ENCODE measurements around the gene TAS2R31. TPM values are rescaled to one million over a fixed set of nuclear protein-coding genes. Genes with fewer than 3 reads are reported as not detected.
"Not testable (repeated sequence)": the region's sequence is repeated elsewhere in the genome, so short reads cannot be mapped to it uniquely, and the experiment has no call there.

TAS2R31 gene
- total RNA-seq, 1 donor from 2014 or later, result 2.2 TPM

GRCh38 chr12:11059041-11059440 lies 27.8 kb upstream of the TAS2R31 start:
- Histone ChIP-seq H3K4me2 (ENCODE audit: low read length) (no peak overlapping the region), H3K79me2 (ENCODE audit: insufficient read depth, low read length) (peaks cover 5% of the 10 kb centered on the region), H4K20me1 (ENCODE audit: insufficient read depth, low read length) (peaks cover 10% of the 10 kb centered on the region), H2AFZ (ENCODE audit: low read depth, low read length) (no peak overlapping the region), H3K36me3 (ENCODE audit: insufficient read depth, low read length) (no peaks in the 10 kb centered on the region), H3K4me1 (ENCODE audit: insufficient read depth, low read length) (no peaks in the 10 kb centered on the region), H3K27me3 (ENCODE audit: insufficient read depth, low read length) (no peaks in the 10 kb centered on the region), H3K27ac (ENCODE audit: low read depth, low read length) (no peak overlapping the region), H3K9ac (ENCODE audit: low read length) (no peak overlapping the region), H3K4me3 (ENCODE audit: insufficient read depth, low read depth, low read length) (no peak overlapping the region), H3K9me3 (ENCODE audit: insufficient read depth, low read depth, low read length) (no peaks in the 10 kb centered on the region)
- H3K36me3 Mint-ChIP-seq (ENCODE audit: low read depth, unreplicated experiment), result no peaks in the 10 kb centered on the region
- H3K4me3 Mint-ChIP-seq (ENCODE audit: unreplicated experiment), result no peak overlapping the region
- no peak for DNase-seq (ENCODE audit: low read depth)
- H3K27ac Mint-ChIP-seq (ENCODE audit: unreplicated experiment), result no peak overlapping the region
- no peak for FAIRE-seq
- H3K27me3 Mint-ChIP-seq (ENCODE audit: low read depth, unreplicated experiment), result no peaks in the 10 kb centered on the region
- no peak for TF ChIP-seq EZH2 (IDR thresholded peaks at IDR 0.05; ENCODE audit: insufficient read depth, low read length)
- TF ChIP-seq CTCF (IDR thresholded peaks at IDR 0.05; ENCODE audit: insufficient read depth, low read depth, low read length), result no peak
- no peaks in the 10 kb centered on the region for H3K9me3 Mint-ChIP-seq (ENCODE audit: unreplicated experiment)
- peaks cover 5% of the 10 kb centered on the region for H3K4me1 Mint-ChIP-seq (ENCODE audit: low read depth, unreplicated experiment)

GRCh38 chr12:11055306-11055705 lies 24.1 kb upstream of the TAS2R31 start:
- Mint-ChIP-seq H3K36me3 (ENCODE audit: low read depth, unreplicated experiment) (peaks cover 6% of the 10 kb centered on the region), H3K9me3 (ENCODE audit: unreplicated experiment) (peaks cover 5% of the 10 kb centered on the region), H3K27me3 (ENCODE audit: low read depth, unreplicated experiment) (no peaks in the 10 kb centered on the region), H3K4me3 (ENCODE audit: unreplicated experiment) (no peak overlapping the region), H3K4me1 (ENCODE audit: low read depth, unreplicated experiment) (peaks cover 5% of the 10 kb centered on the region), H3K27ac (ENCODE audit: unreplicated experiment) (no peak overlapping the region)
- TF ChIP-seq EZH2 (IDR thresholded peaks at IDR 0.05; ENCODE audit: insufficient read depth, low read length) (no peak), CTCF (IDR thresholded peaks at IDR 0.05; ENCODE audit: insufficient read depth, low read depth, low read length) (no peak)
- Histone ChIP-seq H3K4me1 (ENCODE audit: insufficient read depth, low read length) (no peaks in the 10 kb centered on the region), H3K4me2 (ENCODE audit: low read length) (no peak overlapping the region), H3K9me3 (ENCODE audit: insufficient read depth, low read depth, low read length) (no peaks in the 10 kb centered on the region), H3K4me3 (ENCODE audit: insufficient read depth, low read depth, low read length) (no peak overlapping the region), H3K27me3 (ENCODE audit: insufficient read depth, low read length) (no peaks in the 10 kb centered on the region), H2AFZ (ENCODE audit: low read depth, low read length) (no peak overlapping the region), H3K79me2 (ENCODE audit: insufficient read depth, low read length) (peaks cover 5% of the 10 kb centered on the region), H3K27ac (ENCODE audit: low read depth, low read length) (no peak overlapping the region), H3K9ac (ENCODE audit: low read length) (no peak overlapping the region), H3K36me3 (ENCODE audit: insufficient read depth, low read length) (no peaks in the 10 kb centered on the region), H4K20me1 (ENCODE audit: insufficient read depth, low read length) (peaks cover 10% of the 10 kb centered on the region)
- FAIRE-seq (no peak), DNase-seq (ENCODE audit: low read depth) (no peak)

- H4K20me1 ChIP-seq (ENCODE audit: insufficient read depth, low read length); H3K27ac Mint-ChIP-seq (ENCODE audit: unreplicated experiment); H3K27me3 ChIP-seq (ENCODE audit: insufficient read depth, low read length); H3K9me3 ChIP-seq (ENCODE audit: insufficient read depth, low read depth, low read length); DNase-seq (ENCODE audit: low read depth); H3K36me3 ChIP-seq (ENCODE audit: insufficient read depth, low read length); H3K4me3 ChIP-seq (ENCODE audit: insufficient read depth, low read depth, low read length); H3K27me3 Mint-ChIP-seq (ENCODE audit: low read depth, unreplicated experiment); H3K9me3 Mint-ChIP-seq (ENCODE audit: unreplicated experiment); H3K4me2 ChIP-seq (ENCODE audit: low read length); H3K4me1 Mint-ChIP-seq (ENCODE audit: low read depth, unreplicated experiment); H3K79me2 ChIP-seq (ENCODE audit: insufficient read depth, low read length); H3K9ac ChIP-seq (ENCODE audit: low read length); FAIRE-seq; H2AFZ ChIP-seq (ENCODE audit: low read depth, low read length); H3K4me3 Mint-ChIP-seq (ENCODE audit: unreplicated experiment); H3K4me1 ChIP-seq (ENCODE audit: insufficient read depth, low read length); H3K27ac ChIP-seq (ENCODE audit: low read depth, low read length): not testable (repeated sequence)
- H3K36me3 Mint-ChIP-seq (ENCODE audit: low read depth, unreplicated experiment), result peaks cover 13% of the 10 kb centered on the region
Observed at GRCh38 chr12:11049806-11050531, 18.8 kb upstream of the TAS2R31 start.

GRCh38 chr12:11041366-11041765 lies 10.2 kb upstream of the TAS2R31 start:
- not testable (repeated sequence) for H3K4me1 Mint-ChIP-seq (ENCODE audit: low read depth, unreplicated experiment); H3K4me3 Mint-ChIP-seq (ENCODE audit: unreplicated experiment); H3K9me3 Mint-ChIP-seq (ENCODE audit: unreplicated experiment); FAIRE-seq; H3K36me3 ChIP-seq (ENCODE audit: insufficient read depth, low read length); H3K9ac ChIP-seq (ENCODE audit: low read length); H3K27ac ChIP-seq (ENCODE audit: low read depth, low read length); H3K27me3 ChIP-seq (ENCODE audit: insufficient read depth, low read length); H3K9me3 ChIP-seq (ENCODE audit: insufficient read depth, low read depth, low read length); H3K79me2 ChIP-seq (ENCODE audit: insufficient read depth, low read length); H3K27ac Mint-ChIP-seq (ENCODE audit: unreplicated experiment); H3K4me3 ChIP-seq (ENCODE audit: insufficient read depth, low read depth, low read length); H3K27me3 Mint-ChIP-seq (ENCODE audit: low read depth, unreplicated experiment); H3K36me3 Mint-ChIP-seq (ENCODE audit: low read depth, unreplicated experiment); H3K4me2 ChIP-seq (ENCODE audit: low read length); H2AFZ ChIP-seq (ENCODE audit: low read depth, low read length); DNase-seq (ENCODE audit: low read depth); H3K4me1 ChIP-seq (ENCODE audit: insufficient read depth, low read length)
- H4K20me1 ChIP-seq (ENCODE audit: insufficient read depth, low read length), result peaks cover 15% of the 10 kb centered on the region

Data from astrocyte (in vitro differentiated cells and primary cell).